B cell (primary cell): ENCODE data around the gene CNGA3. TPM values are rescaled to one million over a fixed set of nuclear protein-coding genes. Genes with fewer than 3 reads are reported as not detected.

Experiments
- ATAC-seq: fragments of 200-7000 bp; cut with Tn5 transposase; one replicate; pipeline ENCODE4 v1.10.0; 2021; ENCODE audit warnings: low read depth, mild to moderate bottlenecking, moderate number of reproducible peaks, moderate library complexity
- CTCF ChIA-PET: fragments of 350-600 bp; sonication (Branson Sonifier 250); formaldehyde crosslinking; loops from one replicate; lab custom pipeline; 2021; ENCODE audit warnings: antibody characterized with exemption, inconsistent platforms; lab: Charles Lee
- POLR2A ChIA-PET: fragments of 350-600 bp; sonication (Branson Sonifier 250); formaldehyde crosslinking; loops from one replicate; lab custom pipeline; 2021; ENCODE audit warnings: antibody characterized with exemption; lab: Charles Lee
- DNase-seq: peaks from one replicate; pipeline ENCODE4 v3.0.0; 2013
- H2AFZ ChIP-seq: 2 replicates; pipeline ENCODE4 v1.6.1; 2012; ENCODE audit warnings: mild to moderate bottlenecking, low read depth, low read length; ENCODE audit not compliant: insufficient read depth, poor library complexity, severe bottlenecking
- H3K27ac ChIP-seq, 2 donors: 1 replicate in 1 of 2; 2 replicates in 1 of 2; pipeline ENCODE4 v1.5.1; 2012 to 2013; ENCODE audit warnings: low read length in 2 of 2, mild to moderate bottlenecking in 2 of 2, moderate library complexity in 1 of 2
- H3K27me3 ChIP-seq, 4 experiments: fragments of 200-600 bp in 1 of 4; sonication (generic) in 1 of 4; replicated peaks in 1 of 4; 1 replicate in 2 of 4; 2 replicates in 2 of 4; pipeline versions ENCODE4 v1.6.1 to v1.7.0; 2013 to 2016; ENCODE audit warnings: low read length in 3 of 4, mild to moderate bottlenecking in 2 of 4, mixed read lengths in 1 of 4, moderate library complexity in 1 of 4; ENCODE audit not compliant: insufficient read depth in 4 of 4, control insufficient read depth in 3 of 4; ENCODE audit errors: control extremely low read depth in 1 of 4
- H3K36me3 ChIP-seq, 2 experiments: replicated peaks in 1 of 2; 1 replicate in 1 of 2; 2 replicates in 1 of 2; pipeline versions ENCODE4 v1.6.1 to v1.7.1; 2013; ENCODE audit warnings: low read length in 1 of 2; ENCODE audit not compliant: insufficient read depth in 2 of 2, control insufficient read depth in 1 of 2; ENCODE audit errors: control extremely low read depth in 1 of 2, extremely low read depth in 1 of 2
- H3K4me1 ChIP-seq, 2 donors: fragments of 200-600 bp in 1 of 2; sonication (generic) in 1 of 2; 1 replicate in 1 of 2; 2 replicates in 1 of 2; pipeline versions ENCODE4 v1.5.1 to v1.6.1; 2013 to 2017; ENCODE audit warnings: low read length in 2 of 2; ENCODE audit not compliant: control insufficient read depth in 2 of 2, insufficient read depth in 2 of 2
- H3K4me2 ChIP-seq: replicated peaks from 2 replicates; pipeline ENCODE3; 2012; ENCODE audit warnings: mild to moderate bottlenecking, low read depth, low read length; ENCODE audit not compliant: poor library complexity, severe bottlenecking
- H3K4me3 ChIP-seq, 5 experiments: fragments of 200-600 bp in 1 of 5; sonication (generic) in 1 of 5; 1 replicate in 3 of 5; 2 replicates in 2 of 5; pipeline versions ENCODE4 v1.5.1 to v1.7.0; 2011 to 2016; ENCODE audit warnings: low read length in 4 of 5, mild to moderate bottlenecking in 4 of 5, low read depth in 2 of 5, control low read depth in 1 of 5, moderate library complexity in 1 of 5; ENCODE audit not compliant: insufficient read depth in 1 of 5; ENCODE audit errors: control extremely low read depth in 1 of 5, extremely low read depth in 1 of 5
- H3K79me2 ChIP-seq: fragments of 200-600 bp; sonication (generic); one replicate; pipeline ENCODE4 v1.6.0; 2016; ENCODE audit warnings: low read length; ENCODE audit not compliant: control insufficient read depth, insufficient read depth
- H3K9ac ChIP-seq: fragments of 200-600 bp; sonication (generic); 2 replicates; pipeline ENCODE4 v1.6.1; 2017; ENCODE audit warnings: mild to moderate bottlenecking, low read length, moderate library complexity
- H3K9me3 ChIP-seq, 3 donors: one replicate each; pipeline versions ENCODE4 v1.6.1 to v1.7.1; 2013; ENCODE audit warnings: low read length in 2 of 3; ENCODE audit not compliant: control insufficient read depth in 2 of 3, insufficient read depth in 1 of 3; ENCODE audit errors: control extremely low read depth in 1 of 3
- H4K20me1 ChIP-seq: 2 replicates; pipeline ENCODE4 v1.6.0; 2012; ENCODE audit warnings: mild to moderate bottlenecking, low read length; ENCODE audit not compliant: insufficient read depth, control insufficient read depth, poor library complexity, severe bottlenecking
- H3K27ac Mint-ChIP-seq: one replicate; pipeline ENCODE4 v1.8.0; 2021; ENCODE audit warnings: mixed read lengths
- H3K27me3 Mint-ChIP-seq: one replicate; pipeline ENCODE4 v1.8.0; 2021; ENCODE audit warnings: mixed read lengths
- H3K4me1 Mint-ChIP-seq: one replicate; pipeline ENCODE4 v1.8.0; 2021; ENCODE audit warnings: mixed read lengths
- H3K4me3 Mint-ChIP-seq: one replicate; pipeline ENCODE4 v1.8.0; 2021; ENCODE audit warnings: mixed read lengths
- H3K9me3 Mint-ChIP-seq: one replicate; pipeline ENCODE4 v1.8.0; 2022; ENCODE audit warnings: mixed read lengths; ENCODE audit not compliant: insufficient read depth
- EZH2 ChIP-seq: IDR thresholded peaks from 2 replicates; pipeline ENCODE4 v1.6.1; 2012; ENCODE audit warnings: borderline replicate concordance, low read depth, mild to moderate bottlenecking, moderate library complexity, low read length; ENCODE audit not compliant: insufficient read depth, poor library complexity, severe bottlenecking
- WGBS: methylation state at CpG from one replicate; pipeline ENCODE4 v1.1.5; 2013; ENCODE audit warnings: missing lambda C conversion rate; ENCODE audit not compliant: insufficient coverage; 5-methylcytosine and 5-hydroxymethylcytosine counted together
- intact Hi-C: fragments of 100-400 bp; cut with micrococcal nuclease; formaldehyde crosslinking; loops from one replicate; pipeline ENCODE4 v1.10.0; 2022
- polyA plus RNA-seq: library from polyadenylated mRNA; depleted of rRNA; stranded (reverse); fragments of >200 nt; gene quantifications from 2 replicates; pipeline ENCODE4 v1.2.3, GENCODE V29; 2012
- total RNA-seq, 2 donors: library from RNA; stranded (reverse); fragments of 120-200 nt in 1 of 2; gene quantifications; 1 replicate in 1 of 2; 2 replicates in 1 of 2; pipeline versions ENCODE4 v1.2.3 to v1.2.4, GENCODE V29; 2013 to 2022
- TF ChIP-seq, protein P1 (sequence below): fragments of 200-600 bp; IDR thresholded peaks from one replicate; pipeline ENCODE4 v1.8.0; 2022; ENCODE audit warnings: antibody characterized with exemption, mild to moderate bottlenecking

CNGA3 gene
- total and polyA plus RNA-seq, 2 donors (not counting 1 experiment from before 2014, with no cell fraction given) = not detected

GRCh38 chr2:98309580-98309979 is 36.7 kb upstream of the CNGA3 start:
- Histone ChIP-seq H3K27ac (no peak overlapping the region), H3K4me3 (no peak overlapping the region), H3K79me2 (no peaks in the 10 kb centered on the region), H3K9ac (no peak overlapping the region), H3K27me3 (peaks cover 0 to 10% (median 2%) of the 10 kb centered on the region in 4 experiments), H3K4me1 (no peaks in the 10 kb centered on the region), H3K4me2 (no peak overlapping the region), H3K36me3 (no peaks in the 10 kb centered on the region), H2AFZ (no peak overlapping the region), H3K9me3 (no peaks in the 10 kb centered on the region), H4K20me1 (no peaks in the 10 kb centered on the region)
- TF ChIP-seq, protein P1, sequence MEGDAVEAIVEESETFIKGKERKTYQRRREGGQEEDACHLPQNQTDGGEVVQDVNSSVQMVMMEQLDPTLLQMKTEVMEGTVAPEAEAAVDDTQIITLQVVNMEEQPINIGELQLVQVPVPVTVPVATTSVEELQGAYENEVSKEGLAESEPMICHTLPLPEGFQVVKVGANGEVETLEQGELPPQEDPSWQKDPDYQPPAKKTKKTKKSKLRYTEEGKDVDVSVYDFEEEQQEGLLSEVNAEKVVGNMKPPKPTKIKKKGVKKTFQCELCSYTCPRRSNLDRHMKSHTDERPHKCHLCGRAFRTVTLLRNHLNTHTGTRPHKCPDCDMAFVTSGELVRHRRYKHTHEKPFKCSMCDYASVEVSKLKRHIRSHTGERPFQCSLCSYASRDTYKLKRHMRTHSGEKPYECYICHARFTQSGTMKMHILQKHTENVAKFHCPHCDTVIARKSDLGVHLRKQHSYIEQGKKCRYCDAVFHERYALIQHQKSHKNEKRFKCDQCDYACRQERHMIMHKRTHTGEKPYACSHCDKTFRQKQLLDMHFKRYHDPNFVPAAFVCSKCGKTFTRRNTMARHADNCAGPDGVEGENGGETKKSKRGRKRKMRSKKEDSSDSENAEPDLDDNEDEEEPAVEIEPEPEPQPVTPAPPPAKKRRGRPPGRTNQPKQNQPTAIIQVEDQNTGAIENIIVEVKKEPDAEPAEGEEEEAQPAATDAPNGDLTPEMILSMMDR = no peak
- no peak for TF ChIP-seq EZH2
- Mint-ChIP-seq H3K4me3 (no peak overlapping the region), H3K9me3 (no peaks in the 10 kb centered on the region), H3K4me1 (no peaks in the 10 kb centered on the region), H3K27ac (no peak overlapping the region), H3K27me3 (peaks cover 64% of the 10 kb centered on the region)
- no peak for DNase-seq
- no peak for ATAC-seq
- ChIA-PET CTCF (no interaction called here), POLR2A (no interaction called here)
- intact Hi-C loops = no loop called here
- WGBS = 92% methylated on average over 11 of the region's 11 CpGs

DNA sequence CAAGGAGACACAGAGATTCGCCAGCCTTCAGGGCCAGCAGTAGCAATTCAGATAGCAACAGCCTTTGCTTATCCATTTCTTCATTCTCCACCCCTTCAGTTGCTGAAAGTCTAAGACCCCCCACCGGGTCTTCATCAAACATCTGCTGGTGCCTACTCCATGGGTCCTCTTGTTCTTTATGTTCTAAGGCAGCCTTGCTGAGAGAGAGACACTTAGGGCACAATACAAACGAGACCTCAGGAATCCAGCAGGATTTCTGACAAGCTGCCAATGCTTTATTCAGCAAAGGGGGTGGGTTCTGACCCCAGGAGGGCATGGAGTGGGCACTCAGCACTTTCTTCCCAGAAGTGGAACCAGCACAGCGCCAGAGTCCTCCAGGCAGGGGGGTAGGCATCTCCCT is 36.2 kb upstream of the CNGA3 start:
- no peak overlapping the region for H3K4me2 ChIP-seq
- no peak overlapping the region for H3K9ac ChIP-seq
- 81% methylated on average over 3 of the region's 4 CpGs for WGBS
- TF ChIP-seq EZH2 = no peak
- TF ChIP-seq, protein P1 = no peak
- no peaks in the 10 kb centered on the region for H3K36me3 ChIP-seq
- DNase-seq (no peak), ATAC-seq (no peak)
- H3K9me3 ChIP-seq = no peaks in the 10 kb centered on the region
- H3K4me1 ChIP-seq = no peaks in the 10 kb centered on the region
- no peaks in the 10 kb centered on the region for H4K20me1 ChIP-seq
- CTCF ChIA-PET = no interaction called here
- H3K4me3 Mint-ChIP-seq = no peak overlapping the region
- H3K9me3 Mint-ChIP-seq = no peaks in the 10 kb centered on the region
- intact Hi-C loops = no loop called here
- no peaks in the 10 kb centered on the region for H3K4me1 Mint-ChIP-seq
- H2AFZ ChIP-seq = no peak overlapping the region
- POLR2A ChIA-PET = no interaction called here
- peaks cover 60% of the 10 kb centered on the region for H3K27me3 Mint-ChIP-seq
- H3K79me2 ChIP-seq = no peaks in the 10 kb centered on the region
- H3K4me3 ChIP-seq = no peak overlapping the region
- H3K27ac ChIP-seq = no peak overlapping the region
- H3K27ac Mint-ChIP-seq = no peak overlapping the region
- H3K27me3 ChIP-seq = peaks cover 0 to 6% (median 2%) of the 10 kb centered on the region in 4 experiments
